ENCODE measurements around the gene TENM3.
"Not testable (repeated sequence)": the region's sequence is repeated elsewhere in the genome, so short reads cannot be mapped to it uniquely, and the experiment has no call there.

TENM3 gene

GRCh38 chr4:182808673-182809416 is 565.6 kb downstream of the TENM3 start:
- Histone ChIP-seq H3K27ac (ENCODE audit: low read length) (no peak overlapping the region), H4K20me1 (ENCODE audit: insufficient read depth, low read length) (no peaks in the 10 kb centered on the region), H3K4me3 (ENCODE audit: low read length) (no peak overlapping the region), H3K9ac (ENCODE audit: low read length) (no peak overlapping the region), H3K79me2 (ENCODE audit: low read length) (no peaks in the 10 kb centered on the region), H3K4me2 (ENCODE audit: low read length) (no peak overlapping the region), H3K9me3 (ENCODE audit: insufficient read depth, low read length) (peaks cover 11% of the 10 kb centered on the region; the same call in 1 of the 2 replicates), H3K36me3 (replicated peaks; ENCODE audit: low read depth, low read length) (peaks cover 12% of the 10 kb centered on the region), H3K4me1 (ENCODE audit: low read length) (no peaks in the 10 kb centered on the region), H3K27me3 (ENCODE audit: low read depth, low read length) (no peaks in the 10 kb centered on the region), H2AFZ (ENCODE audit: low read depth, low read length) (no peak overlapping the region)
- TF ChIP-seq EZH2phosphoT487 (IDR thresholded peaks at IDR 0.05; ENCODE audit: low read depth) (no peak), CTCF (IDR thresholded peaks at IDR 0.05; ENCODE audit: low read depth, low read length) (no peak)

- Histone ChIP-seq H3K4me2 (ENCODE audit: low read length) (no peak overlapping the region), H3K27ac (ENCODE audit: low read length) (no peak overlapping the region), H3K79me2 (ENCODE audit: low read length) (no peaks in the 10 kb centered on the region), H3K4me3 (ENCODE audit: low read length) (no peak overlapping the region), H3K27me3 (ENCODE audit: low read depth, low read length) (no peaks in the 10 kb centered on the region), H3K36me3 (replicated peaks; ENCODE audit: low read depth, low read length) (peaks cover 12% of the 10 kb centered on the region), H3K4me1 (ENCODE audit: low read length) (no peaks in the 10 kb centered on the region), H3K9me3 (ENCODE audit: insufficient read depth, low read length) (peaks cover 11% of the 10 kb centered on the region; the same call in 1 of the 2 replicates), H3K9ac (ENCODE audit: low read length) (no peak overlapping the region), H4K20me1 (ENCODE audit: insufficient read depth, low read length) (no peaks in the 10 kb centered on the region), H2AFZ (ENCODE audit: low read depth, low read length) (no peak overlapping the region)
- no peak for TF ChIP-seq CTCF (IDR thresholded peaks at IDR 0.05; ENCODE audit: low read depth, low read length)
- TF ChIP-seq EZH2phosphoT487 (IDR thresholded peaks at IDR 0.05; ENCODE audit: low read depth): no peak
Measured at GRCh38 chr4:182809417-182810102, 566.4 kb downstream of the TENM3 start.

GRCh38 chr4:182810103-182810615 is 567.0 kb downstream of the TENM3 start:
- Histone ChIP-seq H3K36me3 (replicated peaks; ENCODE audit: low read depth, low read length) (peaks cover 12% of the 10 kb centered on the region), H3K79me2 (ENCODE audit: low read length) (no peaks in the 10 kb centered on the region), H3K4me3 (ENCODE audit: low read length) (no peak overlapping the region), H4K20me1 (ENCODE audit: insufficient read depth, low read length) (no peaks in the 10 kb centered on the region), H3K9me3 (ENCODE audit: insufficient read depth, low read length) (peaks cover 11% of the 10 kb centered on the region; the same call in 1 of the 2 replicates), H3K9ac (ENCODE audit: low read length) (no peak overlapping the region), H2AFZ (ENCODE audit: low read depth, low read length) (no peak overlapping the region), H3K27ac (ENCODE audit: low read length) (no peak overlapping the region), H3K4me2 (ENCODE audit: low read length) (no peak overlapping the region), H3K4me1 (ENCODE audit: low read length) (no peaks in the 10 kb centered on the region), H3K27me3 (ENCODE audit: low read depth, low read length) (no peaks in the 10 kb centered on the region)
- TF ChIP-seq CTCF (IDR thresholded peaks at IDR 0.05; ENCODE audit: low read depth, low read length) (no peak), EZH2phosphoT487 (IDR thresholded peaks at IDR 0.05; ENCODE audit: low read depth) (no peak)

- Histone ChIP-seq H3K27ac (ENCODE audit: low read length) (no peak overlapping the region), H3K4me3 (ENCODE audit: low read length) (no peak overlapping the region), H3K4me2 (ENCODE audit: low read length) (no peak overlapping the region), H3K4me1 (ENCODE audit: low read length) (no peaks in the 10 kb centered on the region), H4K20me1 (ENCODE audit: insufficient read depth, low read length) (no peaks in the 10 kb centered on the region), H3K9me3 (ENCODE audit: insufficient read depth, low read length) (peaks cover 11% of the 10 kb centered on the region; the same call in 1 of the 2 replicates), H2AFZ (ENCODE audit: low read depth, low read length) (no peak overlapping the region), H3K36me3 (replicated peaks; ENCODE audit: low read depth, low read length) (peaks cover 12% of the 10 kb centered on the region), H3K9ac (ENCODE audit: low read length) (no peak overlapping the region), H3K27me3 (ENCODE audit: low read depth, low read length) (no peaks in the 10 kb centered on the region), H3K79me2 (ENCODE audit: low read length) (no peaks in the 10 kb centered on the region)
- no peak for TF ChIP-seq EZH2phosphoT487 (IDR thresholded peaks at IDR 0.05; ENCODE audit: low read depth)
- no peak for TF ChIP-seq CTCF (IDR thresholded peaks at IDR 0.05; ENCODE audit: low read depth, low read length)
Measured at GRCh38 chr4:182812916-182813315, 569.7 kb downstream of the TENM3 start.

- H3K36me3 ChIP-seq (replicated peaks; ENCODE audit: low read depth, low read length); H3K4me3 ChIP-seq (ENCODE audit: low read length); H3K79me2 ChIP-seq (ENCODE audit: low read length); H4K20me1 ChIP-seq (ENCODE audit: insufficient read depth, low read length); H2AFZ ChIP-seq (ENCODE audit: low read depth, low read length); H3K27me3 ChIP-seq (ENCODE audit: low read depth, low read length); H3K9me3 ChIP-seq (ENCODE audit: insufficient read depth, low read length); H3K9ac ChIP-seq (ENCODE audit: low read length); H3K4me1 ChIP-seq (ENCODE audit: low read length); H3K4me2 ChIP-seq (ENCODE audit: low read length); H3K27ac ChIP-seq (ENCODE audit: low read length): not testable (repeated sequence)
Measured at GRCh38 chr4:182814065-182814464, 570.9 kb downstream of the TENM3 start.
